HG02759 (cell line): ENCODE results near the gene CAMKV.
"Not testable (repeated sequence)": the region's sequence is repeated elsewhere in the genome, so short reads cannot be mapped to it uniquely, and the experiment has no call there.

Experiments
- ATAC-seq: cut with Tn5 transposase; IDR thresholded peaks from one replicate; pipeline ENCODE4 v1.9.1; 2021; ENCODE audit warnings: mild to moderate bottlenecking, moderate library complexity; ENCODE audit not compliant: unreplicated experiment

Gene CAMKV

DNA sequence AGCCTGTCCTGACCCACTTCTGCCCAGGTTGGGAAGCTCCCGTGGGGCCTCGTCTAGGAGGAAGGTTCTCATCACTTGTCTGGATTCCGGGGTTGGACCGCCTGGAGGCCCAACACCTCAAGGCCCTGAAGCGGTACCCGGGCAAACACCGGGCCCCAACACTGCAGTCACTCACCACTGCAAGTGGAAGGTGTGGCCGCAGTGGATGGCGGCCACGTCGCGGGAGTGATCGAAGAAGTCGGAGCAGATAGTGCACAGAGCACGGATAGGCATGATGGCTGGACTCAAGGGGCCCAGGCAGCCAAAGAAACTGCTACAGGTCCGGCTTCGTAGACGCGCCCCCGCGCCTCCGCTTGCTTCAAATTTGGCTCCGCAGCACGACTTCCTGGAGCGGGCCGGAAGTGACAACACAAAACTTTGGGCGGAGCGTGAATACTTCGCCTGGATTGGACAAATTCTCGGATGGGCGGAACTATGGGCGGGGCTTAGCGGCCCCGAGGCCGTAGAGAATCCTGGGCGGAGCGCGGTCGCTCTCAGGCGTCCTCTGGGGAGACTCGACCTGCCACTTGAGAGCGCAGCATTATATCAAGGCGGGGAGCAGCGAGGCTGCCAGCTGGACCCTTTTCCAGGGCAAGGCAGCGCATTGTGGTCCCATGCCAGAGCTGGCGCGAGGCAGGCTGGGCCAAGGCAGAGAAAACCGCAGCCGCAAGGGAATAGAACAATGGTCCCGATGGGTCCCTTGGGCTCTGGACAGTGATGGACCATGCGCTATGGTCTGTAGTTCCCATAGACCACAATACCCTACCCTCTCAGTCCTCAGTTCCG lies 13.3 kb downstream of the CAMKV start, which contains the start of gene TRAIP:
Gene TRAIP (minus strand): TSS at position 384 of the 825 bp plus-strand sequence. CDS start 111 bp downstream, at position 273.
- peak; percentile 97 for ATAC-seq

DNA sequence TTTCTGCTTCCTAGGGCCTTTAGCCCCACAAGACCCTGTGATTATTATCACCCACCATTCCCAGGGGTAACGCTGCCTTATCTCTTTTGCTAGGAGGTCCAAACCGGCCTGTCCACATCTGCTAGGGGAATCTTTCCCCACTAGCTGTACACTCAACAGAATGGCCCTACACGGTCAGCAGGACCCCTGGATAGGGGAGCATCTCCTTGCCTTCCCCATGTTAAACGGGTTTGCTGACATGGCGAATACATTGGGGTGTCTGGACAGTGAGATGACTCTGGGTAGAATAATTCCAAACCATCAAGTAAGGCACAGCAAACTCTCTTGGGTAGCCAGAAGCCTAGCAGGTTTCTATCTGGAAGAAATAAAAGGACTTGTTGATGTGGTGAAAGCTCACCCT lies 14.0 kb downstream of the CAMKV start:
- no peak for ATAC-seq

- ATAC-seq, result no peak
Measured at GRCh38 chr3:49845694-49846093, 24.0 kb downstream of the CAMKV start.

DNA sequence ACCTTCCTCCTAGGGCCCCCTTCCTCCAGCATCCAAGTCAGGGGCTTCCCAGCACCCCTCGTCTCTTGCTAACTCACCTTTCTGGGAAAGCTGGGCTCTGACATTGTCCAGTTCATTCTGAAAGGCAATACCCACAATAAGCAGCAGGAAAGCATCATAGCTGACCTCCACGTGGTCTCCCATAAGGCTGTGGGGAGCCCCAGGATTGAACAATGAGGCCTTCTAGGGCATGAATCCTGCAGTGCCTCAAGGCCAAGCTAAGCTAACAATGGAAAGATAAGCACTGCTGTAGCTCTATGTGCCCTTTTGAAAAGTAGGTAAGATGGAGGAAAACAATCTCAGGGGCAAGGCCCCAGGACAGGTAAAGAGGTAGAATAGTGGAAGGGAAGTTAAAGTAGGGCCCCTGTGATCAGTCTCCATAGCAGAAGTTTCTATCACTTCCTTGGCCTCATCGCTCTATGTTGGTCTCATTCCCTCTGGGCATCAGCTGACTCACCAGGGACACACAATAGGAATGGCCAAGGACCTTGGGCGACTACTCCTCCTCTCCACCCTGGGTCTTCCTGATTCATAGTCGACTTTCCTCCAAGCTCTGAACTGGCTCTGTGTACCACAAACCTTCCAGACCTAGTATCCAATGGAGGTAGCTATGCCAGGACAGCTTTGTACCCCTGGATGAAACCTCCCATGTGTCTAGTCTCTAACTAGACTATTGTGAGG lies 25.1 kb downstream of the CAMKV start:
- no peak for ATAC-seq

DNA sequence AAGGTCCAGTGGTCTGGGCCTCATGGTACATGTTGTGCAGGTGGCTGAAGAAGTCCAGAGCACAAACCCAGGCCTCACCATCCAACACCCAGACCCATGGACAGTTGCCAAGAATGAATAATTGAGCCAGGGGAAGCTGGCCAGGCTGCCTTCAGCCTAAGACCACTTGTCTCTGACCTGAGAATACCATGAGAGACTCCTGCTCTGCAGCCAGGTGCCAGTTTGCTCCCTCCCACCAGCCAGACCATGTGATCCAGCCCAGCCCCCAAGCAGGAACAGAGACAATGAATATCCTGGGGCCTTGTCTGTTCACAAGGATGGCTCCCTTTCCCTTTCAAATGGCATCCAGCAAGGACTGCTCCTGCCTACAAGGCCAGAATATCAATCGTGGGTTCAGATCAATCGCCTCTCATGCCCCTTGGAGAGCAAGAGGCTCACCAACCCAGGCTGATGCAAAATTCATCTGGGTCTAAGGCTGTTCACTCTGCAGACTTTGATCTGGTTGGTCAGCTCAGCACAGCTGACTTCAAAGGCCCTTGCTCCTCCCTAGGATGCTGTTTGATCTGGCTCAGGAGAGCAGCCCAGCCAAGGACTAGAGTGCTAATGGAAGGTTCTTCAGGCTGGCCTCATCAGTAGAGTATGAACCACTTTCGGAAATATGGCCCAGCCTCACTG lies 26.7 kb downstream of the CAMKV start:
- no peak for ATAC-seq

GRCh38 chr3:49841806-49842205 lies 27.9 kb downstream of the CAMKV start:
- no peak for ATAC-seq

DNA sequence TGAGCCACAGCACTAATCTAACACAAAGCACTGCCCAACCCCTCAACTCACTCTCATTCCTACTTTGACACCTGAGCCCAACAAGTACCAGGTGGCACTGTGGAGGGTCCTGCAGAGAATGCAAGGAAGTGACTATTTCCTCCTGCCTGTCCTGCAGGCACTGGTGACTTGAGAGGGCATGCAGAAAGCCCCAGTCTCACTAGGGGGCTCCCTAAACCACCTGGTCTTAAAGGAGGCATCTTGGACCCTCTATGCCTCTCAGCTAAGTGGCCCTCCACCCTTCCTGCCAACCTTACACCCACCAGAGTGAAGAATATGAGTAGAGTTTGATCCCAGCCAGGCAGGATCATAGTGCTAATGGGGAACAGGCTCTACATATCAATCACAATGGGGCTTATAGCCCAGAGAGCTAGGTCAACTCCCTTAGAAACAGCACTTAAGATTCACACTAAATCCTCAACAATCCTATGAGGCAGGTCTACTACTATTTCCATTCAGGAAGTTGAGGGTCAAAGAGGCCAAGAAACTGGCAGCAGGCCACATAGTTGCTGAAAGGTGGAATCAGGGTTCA lies 28.5 kb downstream of the CAMKV start:
- no peak for ATAC-seq

GRCh38 chr3:49840388-49840787 lies 29.3 kb downstream of the CAMKV start:
- ATAC-seq, result no peak

- ATAC-seq, result no peak
Measured at GRCh38 chr3:49839193-49839809, 30.4 kb downstream of the CAMKV start.

GRCh38 chr3:49831341-49831740 lies 38.4 kb downstream of the CAMKV start:
- ATAC-seq, result no peak

- no peak for ATAC-seq
Measured at GRCh38 chr3:49826016-49826415, 43.7 kb downstream of the CAMKV start.

DNA sequence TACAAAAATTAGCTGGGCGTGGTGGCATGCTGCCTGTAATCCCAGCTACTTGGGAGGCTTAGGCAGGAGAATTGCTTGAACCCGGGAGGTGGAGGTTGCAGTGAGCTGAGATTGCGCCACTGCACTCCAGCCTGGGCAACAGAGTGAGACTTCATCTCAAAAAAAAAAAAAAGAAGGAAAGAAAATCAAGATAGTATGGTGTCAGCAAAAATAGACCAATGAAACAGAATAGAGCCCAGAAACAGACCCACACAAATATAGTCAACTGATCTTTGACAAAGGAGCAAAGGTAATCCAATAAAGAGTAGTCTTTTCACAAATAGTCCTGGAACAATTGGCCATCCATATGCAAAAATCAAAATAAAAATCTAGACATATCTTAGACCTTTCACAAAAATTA lies 46.6 kb downstream of the CAMKV start:
- ATAC-seq, result not testable (repeated sequence)

DNA sequence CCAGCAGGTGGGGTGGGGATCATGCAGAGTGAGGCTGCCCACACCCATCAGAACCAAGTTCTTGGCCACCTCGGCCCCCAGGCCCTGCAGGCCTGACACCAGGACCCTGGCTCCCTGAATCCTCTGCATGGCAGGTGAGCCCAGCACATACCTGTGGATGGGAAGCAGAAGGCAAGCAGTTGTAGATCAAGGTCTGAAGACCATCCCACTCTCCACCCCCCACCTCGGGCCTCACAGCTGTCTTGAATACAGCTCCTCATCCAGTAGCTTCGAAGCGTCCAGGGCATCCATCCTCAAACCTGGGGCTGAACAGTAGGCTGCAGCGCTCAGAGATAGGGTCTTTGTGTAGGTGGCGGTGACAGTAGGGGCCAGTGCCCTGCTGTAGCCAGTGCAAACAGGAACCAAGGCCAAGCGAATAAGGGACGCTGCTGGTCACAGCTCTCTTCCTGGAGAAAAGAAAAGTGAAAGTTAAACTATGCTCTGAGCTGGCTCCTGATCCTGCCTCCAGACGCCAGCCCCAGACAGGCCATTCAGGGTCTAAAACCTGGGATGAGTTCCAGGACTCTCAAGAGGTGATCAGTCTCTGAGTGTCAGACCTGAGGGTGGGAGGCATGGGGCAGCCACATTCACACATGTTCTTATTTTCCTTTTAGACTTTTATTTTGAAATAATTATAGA lies 56.1 kb downstream of the CAMKV start, which contains the start of gene UBA7:
Gene UBA7 (minus strand): TSS at position 457 of the 678 bp plus-strand sequence. CDS start 166 bp downstream, at position 291.
- ATAC-seq, result peak; percentile 67

DNA sequence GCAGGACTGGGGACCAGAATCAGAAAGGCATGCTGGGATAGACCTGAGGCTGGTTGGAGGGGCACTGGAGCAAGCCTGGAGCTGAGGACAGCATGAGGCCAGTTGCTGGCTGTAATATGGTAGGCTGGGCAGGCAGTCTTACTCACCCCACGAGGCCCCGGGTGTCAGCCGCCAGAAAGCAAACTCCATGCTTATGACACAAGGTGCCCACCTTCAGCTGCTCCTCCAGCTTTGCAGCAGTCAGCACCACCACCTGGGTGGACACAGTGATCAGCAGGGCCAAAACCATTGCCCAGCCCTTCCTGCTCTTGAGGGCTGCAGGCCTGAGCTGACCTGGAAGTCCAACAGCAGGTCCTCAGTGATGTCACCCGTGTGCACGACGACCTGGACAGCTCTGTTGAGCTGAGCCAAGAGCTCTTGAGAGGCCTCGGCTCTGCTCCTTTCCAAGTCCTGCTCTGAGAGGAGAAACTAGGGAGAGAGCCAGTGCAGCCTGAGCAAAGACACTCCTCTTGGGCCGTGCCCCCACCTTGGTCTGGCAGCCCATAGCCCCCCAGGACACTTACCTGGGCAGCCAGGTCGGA lies 56.7 kb downstream of the CAMKV start:
- ATAC-seq, result no peak
